Lower leg skin (tissue), 3 donors: Measurements from ENCODE around the gene ZFYVE16.

Experiments
- POLR2A ChIP-seq, 2 donors: fragments of 450-650 bp; IDR thresholded peaks; one replicate each; pipeline ENCODE4 v1.6.1; 2016 to 2017; ENCODE audit warnings: antibody characterized with exemption in 2 of 2, mild to moderate bottlenecking in 1 of 2, moderate library complexity in 1 of 2
- TF ChIP-seq, protein P1 (sequence below), 3 donors: fragments of 450-650 bp; IDR thresholded peaks; one replicate each; pipeline ENCODE4 v1.5.1; 2016; ENCODE audit warnings: antibody characterized with exemption in 3 of 3, mild to moderate bottlenecking in 3 of 3, moderate library complexity in 2 of 3

DNA sequence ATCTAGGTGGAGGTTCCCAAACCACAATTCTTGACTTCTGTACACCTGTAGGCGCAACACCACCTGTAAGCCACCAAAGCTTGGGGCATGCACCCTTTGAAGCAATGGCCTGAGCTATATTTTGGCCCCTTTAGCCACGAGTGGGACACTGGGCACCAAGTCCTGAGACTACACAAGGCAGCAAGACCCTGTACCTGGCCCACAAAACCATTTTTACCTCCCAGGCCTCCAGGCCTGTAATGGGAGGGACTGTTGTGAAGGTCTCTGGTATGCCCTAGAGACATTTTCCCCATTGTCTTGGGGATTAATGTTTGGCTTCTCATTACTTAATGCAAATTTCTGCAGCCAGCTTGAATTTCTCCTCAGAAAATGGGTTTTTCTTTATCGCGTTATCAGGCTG lies 55.4 kb downstream of the ZFYVE16 start:
- TF ChIP-seq, protein P1, sequence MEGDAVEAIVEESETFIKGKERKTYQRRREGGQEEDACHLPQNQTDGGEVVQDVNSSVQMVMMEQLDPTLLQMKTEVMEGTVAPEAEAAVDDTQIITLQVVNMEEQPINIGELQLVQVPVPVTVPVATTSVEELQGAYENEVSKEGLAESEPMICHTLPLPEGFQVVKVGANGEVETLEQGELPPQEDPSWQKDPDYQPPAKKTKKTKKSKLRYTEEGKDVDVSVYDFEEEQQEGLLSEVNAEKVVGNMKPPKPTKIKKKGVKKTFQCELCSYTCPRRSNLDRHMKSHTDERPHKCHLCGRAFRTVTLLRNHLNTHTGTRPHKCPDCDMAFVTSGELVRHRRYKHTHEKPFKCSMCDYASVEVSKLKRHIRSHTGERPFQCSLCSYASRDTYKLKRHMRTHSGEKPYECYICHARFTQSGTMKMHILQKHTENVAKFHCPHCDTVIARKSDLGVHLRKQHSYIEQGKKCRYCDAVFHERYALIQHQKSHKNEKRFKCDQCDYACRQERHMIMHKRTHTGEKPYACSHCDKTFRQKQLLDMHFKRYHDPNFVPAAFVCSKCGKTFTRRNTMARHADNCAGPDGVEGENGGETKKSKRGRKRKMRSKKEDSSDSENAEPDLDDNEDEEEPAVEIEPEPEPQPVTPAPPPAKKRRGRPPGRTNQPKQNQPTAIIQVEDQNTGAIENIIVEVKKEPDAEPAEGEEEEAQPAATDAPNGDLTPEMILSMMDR (IDR thresholded peaks at IDR 0.05), result no peak
- no peak for TF ChIP-seq POLR2A (IDR thresholded peaks at IDR 0.05)
